Stimulated activated CD4-positive, alpha-beta T cell treated with anti-CD3 and anti-CD28 coated beads, Interleukin-2, amount 100 ng/mL, for 4 hours (primary cell): Measurements from ENCODE around the gene PTPN4.
"Not testable (repeated sequence)": the region's sequence is repeated elsewhere in the genome, so short reads cannot be mapped to it uniquely, and the experiment has no call there.

Source experiments
- DNase-seq: peaks from one replicate; pipeline ENCODE4 v3.0.0-alpha.2; 2020; ENCODE audit warnings: low read depth

Gene PTPN4

DNA sequence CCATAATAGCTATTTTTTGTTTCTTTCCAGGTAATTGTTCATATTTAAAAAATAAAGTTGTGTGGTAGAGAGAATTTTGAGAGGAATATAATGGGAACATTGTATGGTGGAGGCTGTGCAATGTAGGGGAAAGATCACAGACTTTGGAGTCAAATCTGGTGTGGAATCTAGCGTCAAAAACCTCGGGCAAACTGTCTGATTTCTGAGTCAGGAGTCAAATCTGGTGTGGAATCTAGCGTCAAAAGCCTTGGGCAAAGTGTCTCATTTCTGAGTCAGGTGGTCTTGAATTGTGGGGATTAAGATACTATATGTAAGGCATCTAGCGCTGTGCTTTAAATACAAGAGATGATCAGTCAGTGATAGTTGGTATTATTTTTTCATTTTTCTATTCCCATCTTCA lies 5.1 kb downstream of the PTPN4 start:
- DNase-seq = no peak

DNA sequence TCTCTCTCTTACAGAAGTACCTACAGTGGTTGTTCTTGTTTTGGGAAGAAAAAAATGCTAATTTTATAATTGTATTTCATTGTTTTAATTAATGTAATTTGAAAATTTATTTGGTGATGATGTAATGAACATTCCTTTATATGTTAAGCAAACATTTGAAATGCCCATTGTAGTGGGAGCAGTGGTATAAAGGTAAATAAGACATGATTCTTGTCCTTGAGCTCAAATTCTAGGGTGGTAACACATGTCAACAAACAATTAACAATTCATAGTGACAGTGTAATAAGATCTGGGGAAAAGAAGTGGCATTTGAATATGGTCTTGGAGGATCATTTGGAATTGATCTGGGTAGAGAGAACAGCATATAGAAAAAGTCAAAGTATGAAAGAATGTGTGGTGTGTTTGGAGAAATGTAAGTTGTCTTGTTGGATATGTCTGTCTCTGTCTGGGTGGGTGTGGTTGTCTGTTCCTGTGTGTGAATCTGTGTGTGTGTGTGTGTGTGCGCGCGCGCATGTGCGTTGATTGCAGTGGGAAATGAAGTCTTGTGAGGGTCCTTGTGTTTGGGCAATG lies 5.8 kb downstream of the PTPN4 start:
- no peak for DNase-seq

DNA sequence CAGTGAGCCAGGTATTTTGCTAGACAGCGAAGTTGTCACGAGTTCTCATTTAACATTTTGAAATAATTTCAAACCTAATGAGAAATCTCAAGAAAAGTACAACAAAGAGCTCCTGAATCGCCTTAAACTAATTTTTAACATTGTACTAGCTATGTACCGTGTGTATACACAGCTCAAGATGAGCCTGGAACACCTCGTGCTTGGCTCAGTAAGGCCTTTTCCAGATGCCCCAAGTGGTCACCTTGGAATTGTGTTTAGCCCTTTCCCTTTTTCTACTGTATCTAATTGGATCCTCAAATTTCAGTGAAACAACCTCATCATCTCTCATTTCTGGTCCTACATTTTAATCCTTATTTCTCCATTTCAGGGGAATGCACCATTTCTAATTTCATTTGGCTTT lies 7.2 kb downstream of the PTPN4 start:
- no peak for DNase-seq

DNA sequence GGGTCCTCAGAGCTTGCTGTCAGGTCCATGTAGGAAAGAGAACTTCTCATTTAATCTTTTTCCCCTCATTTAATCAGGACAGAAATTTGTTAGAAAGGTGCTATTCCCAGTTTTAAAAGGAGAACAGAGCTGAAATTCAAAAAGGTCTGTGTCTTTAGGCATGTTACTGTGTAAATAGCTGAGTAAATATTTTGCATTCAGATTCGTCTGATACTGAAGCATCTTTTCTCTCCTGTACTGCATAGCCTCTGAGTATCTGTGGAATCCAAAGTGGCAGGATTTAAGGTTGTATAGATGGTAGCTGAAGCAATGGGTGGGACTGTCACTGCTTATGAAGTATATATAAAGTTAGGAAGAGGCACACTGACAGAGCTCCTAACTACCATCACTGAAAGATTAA lies 9.0 kb downstream of the PTPN4 start:
- no peak for DNase-seq

DNA sequence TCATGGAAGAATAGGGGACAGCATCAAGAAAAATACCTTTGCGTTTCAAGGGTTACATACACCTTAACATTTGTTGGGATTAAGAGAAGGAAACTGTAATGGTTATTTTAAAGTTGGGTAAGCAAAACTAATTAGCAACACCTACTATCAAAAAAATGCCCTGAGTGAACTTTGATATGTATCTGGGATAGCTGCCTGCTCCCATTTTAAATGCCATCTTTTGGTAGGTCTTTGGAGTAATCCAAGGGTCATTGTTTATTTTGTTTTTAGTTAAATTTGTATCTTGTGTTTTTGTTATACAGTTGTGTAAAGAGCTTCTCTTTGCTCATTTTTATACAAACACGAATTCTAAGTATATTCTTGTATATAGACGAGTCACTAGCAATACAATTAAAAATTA lies 9.9 kb downstream of the PTPN4 start:
- no peak for DNase-seq

DNA sequence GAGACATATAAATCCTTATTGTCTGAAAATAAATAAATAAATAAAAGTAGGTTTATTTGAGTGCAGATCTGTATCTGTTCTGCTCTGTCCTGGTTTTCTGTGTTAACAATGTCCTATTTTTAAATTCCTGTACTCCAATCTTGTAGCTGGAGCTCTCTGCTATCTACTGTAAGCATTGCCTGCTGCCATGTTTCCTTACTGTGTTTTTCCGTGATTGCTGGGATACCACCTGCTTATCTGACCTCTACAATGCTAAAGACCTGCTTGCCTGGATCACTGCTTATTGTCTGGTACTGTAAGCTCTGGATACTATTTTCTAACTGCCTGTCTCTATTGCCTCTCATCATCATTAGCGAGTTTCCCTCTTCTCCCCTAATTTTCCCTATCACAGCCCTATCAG lies 11.6 kb downstream of the PTPN4 start:
- DNase-seq = no peak

DNA sequence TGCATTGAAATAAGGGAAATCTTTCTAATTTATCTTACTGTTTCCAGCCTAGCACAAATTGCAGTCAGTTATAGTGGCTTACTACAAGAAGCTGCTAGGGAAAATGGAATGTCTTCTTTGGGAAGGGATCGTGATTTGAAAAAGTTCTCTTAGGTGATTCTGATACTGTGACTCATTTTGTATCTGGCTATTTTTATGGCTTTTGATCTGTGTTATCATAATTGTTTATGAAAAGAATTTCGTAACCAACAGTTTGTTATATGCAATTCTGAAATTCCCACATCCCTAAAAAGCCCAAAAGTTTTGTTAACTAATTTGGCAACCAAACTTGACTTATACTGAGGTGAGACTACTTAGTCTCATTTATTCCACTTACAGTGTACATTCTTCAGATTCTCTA lies 12.4 kb downstream of the PTPN4 start:
- no peak for DNase-seq

DNA sequence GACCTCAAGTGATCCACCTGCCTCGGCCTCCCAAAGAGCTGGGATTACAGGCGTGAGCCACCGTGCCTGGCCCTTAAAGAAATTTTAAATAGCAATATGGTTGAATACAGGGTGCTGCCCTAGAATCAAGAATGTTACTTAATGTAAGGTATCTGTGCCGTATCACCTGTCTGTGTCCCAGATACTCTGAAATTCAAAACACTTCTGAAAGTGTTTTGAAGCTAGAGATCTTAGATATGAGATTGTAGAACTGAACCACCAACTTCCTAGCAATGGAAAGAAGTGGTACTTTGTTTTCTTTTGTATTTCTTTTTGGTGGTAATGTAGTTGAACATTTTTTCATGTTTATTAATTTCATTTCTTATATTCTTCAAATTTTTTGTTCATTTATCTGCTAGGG lies 13.0 kb downstream of the PTPN4 start:
- DNase-seq = no peak

DNA sequence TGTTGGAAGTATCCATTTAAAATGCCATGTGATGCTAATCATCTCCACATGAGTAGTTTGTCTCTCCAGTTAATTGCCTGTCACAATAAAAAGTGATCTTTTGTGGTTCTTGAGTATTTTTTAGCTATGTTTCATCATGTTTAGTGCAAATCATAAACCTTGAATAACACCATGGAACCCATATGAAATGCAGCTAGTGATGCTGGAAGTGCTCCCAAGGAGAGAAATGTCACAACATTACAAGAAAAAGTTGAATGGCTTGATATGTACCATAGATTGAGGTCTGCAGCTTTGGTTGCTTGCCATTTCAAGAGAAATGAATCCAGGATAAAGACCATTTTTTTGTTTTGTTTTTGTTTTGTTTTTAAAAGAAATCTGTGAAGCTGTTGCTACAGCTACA lies 14.3 kb downstream of the PTPN4 start:
- no peak for DNase-seq

DNA sequence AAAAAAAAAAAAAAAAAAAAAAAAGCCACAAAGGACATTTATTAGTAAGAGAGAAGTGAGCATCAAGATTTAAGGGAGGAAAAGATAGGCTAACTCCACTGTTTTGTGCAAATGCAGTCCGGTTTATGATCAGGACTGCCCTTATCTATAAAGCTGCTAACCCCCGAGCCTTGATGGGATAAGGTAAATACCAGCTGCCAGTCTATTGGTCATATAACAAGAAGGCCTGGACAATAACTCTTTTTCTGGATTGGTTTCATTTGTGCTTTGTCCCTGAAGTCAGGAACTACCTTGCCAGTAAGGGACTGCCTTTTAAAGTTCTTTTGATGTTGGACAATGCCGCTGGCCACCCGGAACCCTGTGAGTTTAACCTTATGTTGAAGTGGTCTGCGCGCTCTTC lies 15.4 kb downstream of the PTPN4 start:
- no peak for DNase-seq

DNA sequence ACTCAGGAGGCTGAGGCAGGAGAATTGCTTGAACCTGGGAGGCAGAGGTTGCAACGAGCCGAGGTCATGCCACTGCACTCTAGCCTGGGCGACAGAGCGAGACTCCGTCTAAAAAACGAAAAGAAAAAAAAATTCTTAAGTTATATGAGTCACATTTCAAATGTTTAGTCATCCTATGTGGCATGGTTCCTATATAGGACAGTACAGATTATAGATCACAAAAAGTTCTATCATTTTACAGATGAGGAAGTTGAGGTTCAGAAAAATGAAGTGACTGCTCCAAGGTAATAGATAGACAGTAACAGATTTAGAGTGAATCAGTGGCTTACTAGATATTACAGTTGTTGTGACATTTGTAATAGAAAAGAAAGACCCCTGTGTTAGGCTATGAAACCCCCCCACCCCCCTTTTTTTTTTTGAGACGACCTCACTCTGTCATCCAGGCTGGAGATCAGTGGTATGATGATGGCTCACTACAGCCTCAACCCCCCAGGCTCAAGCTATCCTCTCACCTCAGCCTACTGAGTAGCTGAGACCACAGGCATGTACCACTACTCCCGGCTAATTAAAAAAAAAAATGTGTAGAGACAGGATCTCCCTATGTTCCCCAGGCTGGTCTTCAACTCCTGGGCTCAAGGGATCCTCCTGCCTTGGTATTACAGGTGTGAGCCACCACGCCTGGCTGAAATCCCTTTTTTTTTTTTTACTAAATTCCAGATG lies 22.7 kb downstream of the PTPN4 start:
- DNase-seq = no peak

DNA sequence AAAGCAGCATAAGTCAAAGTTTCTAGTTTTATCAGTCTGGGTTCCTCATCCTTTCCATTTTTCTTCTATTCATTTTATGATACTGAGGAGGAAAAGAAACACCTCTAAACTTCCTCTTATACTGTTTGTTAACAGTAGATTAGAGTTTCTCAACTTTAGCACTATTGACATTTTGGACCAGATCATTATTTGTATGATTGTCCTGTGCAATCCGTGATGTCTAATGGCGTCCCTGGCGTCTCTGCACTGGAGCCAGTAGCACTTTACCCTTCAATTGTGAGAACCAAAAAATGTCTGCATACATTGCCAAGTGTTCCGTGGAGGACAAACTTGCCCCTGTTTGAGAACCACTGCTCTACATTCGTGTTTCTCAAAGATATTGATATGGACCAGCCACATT lies 25.2 kb downstream of the PTPN4 start:
- no peak for DNase-seq

DNA sequence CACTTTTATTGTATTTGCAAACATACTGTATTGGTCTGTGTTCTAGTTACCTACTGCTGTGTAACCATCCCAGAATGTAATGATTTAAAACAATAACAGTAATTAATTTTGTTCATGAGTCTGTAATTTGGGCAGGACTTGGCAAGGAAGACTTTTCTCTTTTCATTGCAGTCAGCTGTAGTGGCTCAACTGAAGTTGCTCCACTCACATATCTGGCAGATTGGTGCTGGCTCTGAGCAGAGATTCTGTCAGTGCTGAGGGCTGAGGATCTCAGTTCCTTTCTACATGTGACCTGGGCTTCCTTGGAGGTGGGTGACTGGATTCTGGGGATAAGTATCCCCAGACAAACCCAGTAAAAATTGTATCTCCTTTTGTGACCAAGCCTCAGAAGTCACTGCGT lies 26.6 kb downstream of the PTPN4 start:
- no peak for DNase-seq

DNA sequence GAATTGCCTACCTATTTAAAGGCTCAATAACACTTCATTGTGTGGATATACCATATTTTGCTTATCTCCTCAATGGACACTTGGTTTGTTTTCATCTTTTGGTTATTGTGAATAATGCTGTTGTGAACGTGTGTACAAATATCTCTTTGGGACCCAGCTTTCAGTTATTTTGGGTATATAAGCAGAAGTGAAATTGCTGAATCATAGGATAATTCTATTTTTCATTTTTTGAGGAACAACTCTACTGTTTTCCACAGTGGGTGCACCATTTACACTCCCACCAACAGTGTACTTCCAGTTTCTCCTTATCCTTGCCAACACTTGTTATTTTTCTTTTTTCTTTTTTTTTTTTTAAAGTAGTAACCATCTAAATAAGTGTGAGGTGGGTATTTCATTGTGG lies 29.0 kb downstream of the PTPN4 start:
- DNase-seq = no peak

DNA sequence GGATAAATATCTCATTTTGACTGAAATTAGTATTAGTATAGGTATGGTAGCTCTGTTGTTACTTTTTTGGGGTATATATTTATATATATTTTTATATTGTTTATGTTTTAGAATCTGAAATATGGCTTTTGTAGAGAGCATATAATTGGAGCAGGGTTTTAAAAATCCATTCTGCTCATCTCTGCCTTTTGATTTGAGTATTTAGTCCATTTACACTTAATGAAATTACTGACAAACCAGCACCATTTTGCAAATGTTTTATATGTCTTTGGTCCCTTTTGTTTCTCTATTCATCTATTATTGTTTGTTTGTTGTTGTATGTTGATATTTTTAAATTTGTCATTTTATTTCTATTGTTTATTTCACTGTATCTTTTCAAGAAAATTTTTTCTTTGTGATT lies 30.7 kb downstream of the PTPN4 start:
- DNase-seq = no peak

DNA sequence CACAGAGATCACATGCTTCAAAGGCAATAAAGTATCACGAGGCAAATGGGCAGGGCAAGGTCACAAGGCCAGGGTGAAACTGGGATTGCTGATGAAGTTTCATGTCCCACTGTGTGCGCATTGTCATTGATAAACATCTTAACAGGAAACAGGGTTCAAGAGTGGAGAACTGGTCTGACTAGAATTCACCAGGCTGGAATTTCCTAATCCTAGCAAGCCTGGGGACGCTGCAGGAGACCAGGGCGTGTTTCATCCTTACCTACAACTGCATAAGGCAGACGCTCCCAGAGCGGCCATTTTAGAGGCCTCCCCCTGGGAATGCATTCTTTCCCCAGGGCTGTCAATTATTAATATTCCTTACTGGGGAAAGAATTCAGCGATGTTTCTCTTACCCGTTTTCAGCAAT lies 33.2 kb downstream of the PTPN4 start:
- DNase-seq = no peak

DNA sequence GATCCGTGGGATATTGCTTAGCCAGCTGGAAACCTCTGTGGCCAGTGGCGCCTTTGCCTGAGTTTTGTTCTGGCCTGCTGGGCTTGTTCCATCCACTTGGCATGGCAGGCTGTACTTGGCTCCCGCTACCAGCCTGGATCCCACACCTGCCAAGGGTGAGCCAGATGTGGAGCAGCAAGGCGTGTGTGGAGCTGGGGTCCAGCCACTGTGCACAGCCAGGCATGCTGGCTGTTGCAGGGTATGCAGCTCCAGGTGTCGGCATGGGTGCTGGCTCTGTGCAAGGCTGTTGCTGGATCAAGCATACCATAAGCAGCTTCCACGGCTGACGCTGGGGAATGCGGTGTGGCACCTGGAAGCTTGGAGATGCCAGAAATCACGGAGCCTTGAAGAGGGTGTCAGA lies 34.5 kb downstream of the PTPN4 start:
- no peak for DNase-seq

DNA sequence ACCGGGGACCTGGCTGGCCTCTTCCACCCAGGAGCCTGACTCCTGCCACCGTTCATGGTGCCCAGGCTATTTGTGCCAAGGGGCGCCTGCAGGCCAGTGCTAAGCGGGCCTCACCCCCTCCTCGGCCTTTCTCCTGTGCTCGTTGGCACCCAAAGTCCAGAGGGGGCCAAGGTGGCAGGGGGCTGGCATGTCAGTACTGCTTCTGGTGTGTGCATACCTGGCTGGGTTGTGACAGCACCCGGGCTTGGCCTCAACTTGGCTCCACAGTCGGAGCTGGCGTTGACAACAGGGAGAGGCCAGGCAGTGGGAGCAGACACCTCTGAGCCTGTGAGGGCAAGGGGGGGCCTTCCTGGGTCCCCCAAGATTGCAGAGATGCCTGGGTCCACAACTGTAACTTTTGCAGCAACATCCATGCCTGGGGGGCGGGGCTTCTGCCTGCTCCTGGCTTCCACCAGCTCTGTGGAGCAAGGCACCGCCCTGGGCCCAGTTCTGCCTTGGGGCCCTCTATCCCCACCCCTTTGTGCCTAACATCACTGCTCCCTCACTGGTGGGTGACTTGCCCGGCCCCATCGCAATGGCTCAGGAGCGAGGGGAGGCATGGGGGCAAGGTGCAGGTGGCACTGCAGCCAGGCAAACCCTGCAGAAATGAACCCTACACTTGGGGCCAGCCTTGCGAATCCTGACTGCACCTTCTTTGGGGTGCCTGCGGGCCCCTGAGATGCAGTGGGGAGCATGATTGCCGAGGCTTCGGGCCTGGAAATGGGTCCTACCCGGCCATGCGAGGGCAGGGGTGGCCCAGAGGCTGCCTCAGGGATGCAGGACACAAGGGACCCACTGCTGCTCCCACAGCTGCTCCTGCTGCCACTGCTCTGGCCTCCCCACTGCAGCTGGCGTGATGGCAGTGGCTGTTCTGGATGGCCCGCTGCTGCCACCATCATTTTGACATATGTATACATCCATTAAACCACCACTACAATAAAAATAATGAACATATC lies 35.9 kb downstream of the PTPN4 start:
- no peak for DNase-seq

DNA sequence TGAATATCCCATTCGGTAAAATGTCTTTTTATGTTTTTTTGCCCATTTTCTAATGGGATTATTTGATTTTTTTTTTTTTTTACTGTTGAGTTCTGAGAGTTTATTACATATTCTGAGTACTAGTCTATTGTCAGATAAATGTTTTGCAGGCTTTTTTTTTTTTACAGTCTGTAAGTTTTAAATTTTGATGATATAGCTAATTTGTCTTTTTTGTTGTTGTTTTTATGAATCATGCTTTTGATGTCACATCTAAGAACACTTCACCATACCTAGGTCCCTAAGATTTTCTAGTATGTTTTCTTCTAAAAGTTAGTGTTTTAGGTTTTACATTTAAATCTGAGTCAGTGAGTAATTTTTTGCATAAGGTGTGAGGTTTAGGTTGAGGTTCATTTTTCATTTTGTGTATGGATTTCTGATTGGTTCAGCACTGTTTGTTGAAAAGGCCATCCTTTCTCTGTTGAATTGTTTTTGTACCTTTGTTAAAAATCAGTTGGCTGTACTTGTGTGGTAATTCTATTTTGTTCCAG lies 40.7 kb downstream of the PTPN4 start:
- no peak for DNase-seq

DNA sequence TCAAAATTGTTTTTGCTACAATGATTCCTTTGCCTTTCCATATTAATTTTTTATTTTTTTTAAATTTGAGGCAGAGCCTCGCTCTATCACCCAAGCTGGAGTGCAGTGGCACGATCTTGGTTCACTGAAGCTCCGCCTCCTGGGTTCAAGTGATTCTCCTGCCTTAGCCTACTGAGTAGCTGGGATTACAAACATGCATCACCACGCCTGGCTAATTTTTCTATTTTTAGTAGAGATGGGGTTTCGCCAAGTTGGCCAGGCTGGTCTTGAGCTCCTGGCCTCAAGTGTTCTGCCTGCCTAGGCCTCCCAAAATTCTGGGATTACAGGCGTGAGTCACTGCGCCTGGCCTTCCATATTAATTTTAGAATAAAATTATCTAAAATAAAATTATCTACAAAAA lies 41.3 kb downstream of the PTPN4 start:
- no peak for DNase-seq

DNA sequence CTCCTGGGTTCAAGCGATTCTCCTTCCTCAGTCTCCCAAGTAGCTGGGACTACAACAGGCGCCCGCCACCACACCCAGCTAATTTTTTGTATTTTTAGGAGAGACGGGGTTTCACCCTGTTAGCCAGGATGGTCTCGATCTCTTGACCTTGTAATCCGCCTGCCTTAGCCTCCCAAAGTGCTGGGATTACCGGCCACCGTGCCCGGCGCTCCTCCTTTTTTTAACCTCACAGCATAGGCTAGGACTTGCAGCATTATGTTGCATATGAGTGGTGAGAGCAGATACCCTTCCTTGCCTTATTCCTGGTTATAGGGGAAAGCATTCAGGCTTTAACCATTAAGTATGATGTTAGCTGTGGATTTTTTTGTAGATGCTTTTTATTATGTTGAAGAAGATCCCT lies 42.3 kb downstream of the PTPN4 start:
- DNase-seq = not testable (repeated sequence)

DNA sequence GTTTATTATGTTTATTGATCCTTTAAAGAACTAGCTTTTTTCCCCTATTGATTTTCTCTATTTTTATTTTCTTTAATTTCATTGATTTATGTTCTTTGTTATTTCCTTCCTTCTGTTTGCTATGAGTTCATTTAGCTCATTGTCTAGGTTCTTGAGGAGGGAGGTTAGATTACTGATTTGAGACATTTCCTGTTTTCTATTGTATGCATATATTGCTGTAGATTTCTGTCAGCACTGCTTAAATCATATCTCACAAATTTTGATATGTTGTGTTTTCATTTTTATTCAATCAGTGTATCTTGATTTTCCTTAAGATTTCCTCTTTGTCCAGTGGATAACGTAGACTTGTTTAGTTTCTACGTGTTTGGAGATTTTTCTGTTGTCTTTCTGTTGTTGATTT lies 43.4 kb downstream of the PTPN4 start:
- DNase-seq = no peak

DNA sequence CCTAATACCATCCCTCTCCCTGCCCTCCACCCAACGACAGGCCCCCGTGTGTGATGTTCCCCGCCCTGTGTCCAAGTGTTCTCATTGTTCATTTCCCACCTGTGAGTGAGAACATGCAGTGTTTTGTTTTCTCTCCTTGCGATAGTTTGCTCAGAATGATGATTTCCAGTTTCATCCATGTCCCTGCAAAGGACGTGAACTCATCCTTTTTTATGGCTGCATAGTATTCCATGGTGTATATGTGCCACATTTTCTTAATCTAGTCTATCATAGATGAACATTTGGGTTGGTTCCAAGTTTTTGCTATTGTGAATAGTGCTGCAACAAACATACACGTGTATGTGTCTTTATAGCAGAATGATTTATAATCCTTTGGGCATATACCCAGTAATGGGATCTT lies 44.7 kb downstream of the PTPN4 start:
- DNase-seq = not testable (repeated sequence)
